Mesenchymal stem cell (in vitro differentiated cells and primary cell): ENCODE measurements around the gene ATOX1.
A peak's percentile ranks its signal among the peaks of the same experiment; 100 is the strongest.

Experiments used
- DNase-seq: peaks from one replicate; pipeline ENCODE4 v3.0.0-alpha.2; 2013
- H2AFZ ChIP-seq: one replicate; pipeline ENCODE4 v1.6.1; 2013; ENCODE audit warnings: low read depth, mild to moderate bottlenecking, control low read depth, inconsistent platforms, low read length, moderate library complexity
- H2AK5ac ChIP-seq: 2 replicates; pipeline ENCODE4 v1.6.1; 2013; ENCODE audit warnings: low read length, moderate library complexity, mild to moderate bottlenecking, inconsistent platforms; ENCODE audit not compliant: severe bottlenecking
- H2BK120ac ChIP-seq: one replicate; pipeline ENCODE4 v1.6.1; 2013; ENCODE audit warnings: low read depth, mild to moderate bottlenecking, inconsistent platforms, low read length, moderate library complexity
- H2BK12ac ChIP-seq, 2 experiments: one replicate each; pipeline ENCODE4 v1.6.1; 2013; ENCODE audit warnings: inconsistent platforms in 2 of 2, low read length in 2 of 2, mild to moderate bottlenecking in 2 of 2, moderate library complexity in 2 of 2, control low read depth in 1 of 2
- H2BK15ac ChIP-seq: one replicate; pipeline ENCODE4 v1.6.1; 2013; ENCODE audit warnings: mild to moderate bottlenecking, low read depth, inconsistent platforms; ENCODE audit not compliant: poor library complexity, severe bottlenecking
- H2BK5ac ChIP-seq: 2 replicates; pipeline ENCODE4 v1.6.1; 2013; ENCODE audit warnings: low read depth, mild to moderate bottlenecking, low read length, control low read depth, inconsistent platforms; ENCODE audit not compliant: poor library complexity, severe bottlenecking
- H3K14ac ChIP-seq, 2 experiments: one replicate each; pipeline ENCODE4 v1.6.1; 2013; ENCODE audit warnings: inconsistent platforms in 2 of 2, low read length in 2 of 2, control low read depth in 1 of 2, mild to moderate bottlenecking in 1 of 2, moderate library complexity in 1 of 2
- H3K18ac ChIP-seq, 2 experiments: one replicate each; pipeline ENCODE4 v1.6.1; 2013; ENCODE audit warnings: inconsistent platforms in 2 of 2, low read length in 2 of 2, control low read depth in 1 of 2, low read depth in 1 of 2, mild to moderate bottlenecking in 1 of 2
- H3K23ac ChIP-seq, 2 experiments: one replicate each; pipeline ENCODE4 v1.6.1; 2013; ENCODE audit warnings: inconsistent platforms in 2 of 2, low read length in 2 of 2, mild to moderate bottlenecking in 2 of 2, moderate library complexity in 2 of 2, control low read depth in 1 of 2
- H3K27ac ChIP-seq: 2 replicates; pipeline ENCODE4 v1.5.1; 2013; ENCODE audit warnings: mild to moderate bottlenecking, moderate library complexity, low read length, control low read depth, inconsistent platforms; ENCODE audit not compliant: poor library complexity, severe bottlenecking
- H3K27me3 ChIP-seq, 2 experiments: 2 replicates each; pipeline versions ENCODE4 v1.6.1 to v1.7.0; 2013; ENCODE audit warnings: low read length in 2 of 2, mild to moderate bottlenecking in 2 of 2, moderate library complexity in 2 of 2, control low read depth in 1 of 2, inconsistent platforms in 1 of 2; ENCODE audit not compliant: control insufficient read depth in 1 of 2, insufficient read depth in 1 of 2
- H3K36me3 ChIP-seq, 2 experiments: 2 replicates each; pipeline versions ENCODE4 v1.6.1 to v1.7.0; 2013; ENCODE audit warnings: low read length in 2 of 2, control low read depth in 1 of 2, inconsistent platforms in 1 of 2, low read depth in 1 of 2, mild to moderate bottlenecking in 1 of 2; ENCODE audit not compliant: insufficient read depth in 2 of 2, control insufficient read depth in 1 of 2
- H3K4ac ChIP-seq, 2 experiments: one replicate each; pipeline ENCODE4 v1.6.1; 2013; ENCODE audit warnings: inconsistent platforms in 2 of 2, low read length in 2 of 2, mild to moderate bottlenecking in 2 of 2, moderate library complexity in 2 of 2, control low read depth in 1 of 2, low read depth in 1 of 2
- H3K4me1 ChIP-seq: 2 replicates; pipeline ENCODE4 v1.6.1; 2013; ENCODE audit warnings: low read depth, low read length, control low read depth; ENCODE audit not compliant: control insufficient read depth, insufficient read depth
- H3K4me2 ChIP-seq: 2 replicates; pipeline ENCODE4 v1.6.1; 2013; ENCODE audit warnings: low read length, mild to moderate bottlenecking, inconsistent platforms; ENCODE audit not compliant: poor library complexity, severe bottlenecking
- H3K4me3 ChIP-seq, 2 experiments: 2 replicates each; pipeline versions ENCODE4 v1.5.1 to v1.7.0; 2013; ENCODE audit warnings: low read length in 2 of 2, mild to moderate bottlenecking in 2 of 2, control low read depth in 1 of 2, low read depth in 1 of 2; ENCODE audit not compliant: insufficient read depth in 1 of 2
- H3K79me1 ChIP-seq: replicated peaks from 2 replicates; pipeline ENCODE4 v1.6.1; 2013; ENCODE audit warnings: mild to moderate bottlenecking, control low read depth, low read length, inconsistent platforms; ENCODE audit not compliant: poor library complexity, severe bottlenecking
- H3K9ac ChIP-seq: 2 replicates; pipeline ENCODE4 v1.7.0; 2013; ENCODE audit warnings: mild to moderate bottlenecking, low read length, moderate library complexity
- H3K9me3 ChIP-seq: 2 replicates; pipeline ENCODE4 v1.7.0; 2013; ENCODE audit warnings: mild to moderate bottlenecking, low read length; ENCODE audit not compliant: control insufficient read depth
- H4K8ac ChIP-seq: one replicate; pipeline ENCODE4 v1.6.1; 2013; ENCODE audit warnings: inconsistent platforms, mild to moderate bottlenecking, low read length, moderate library complexity
- H4K91ac ChIP-seq: one replicate; pipeline ENCODE4 v1.6.1; 2013; ENCODE audit warnings: mild to moderate bottlenecking, low read length, inconsistent platforms
- WGBS: methylation state at CpG from one replicate; pipeline ENCODE4 v1.1.7; 2013; ENCODE audit warnings: mixed read lengths; 5-methylcytosine and 5-hydroxymethylcytosine counted together

Gene ATOX1

DNA sequence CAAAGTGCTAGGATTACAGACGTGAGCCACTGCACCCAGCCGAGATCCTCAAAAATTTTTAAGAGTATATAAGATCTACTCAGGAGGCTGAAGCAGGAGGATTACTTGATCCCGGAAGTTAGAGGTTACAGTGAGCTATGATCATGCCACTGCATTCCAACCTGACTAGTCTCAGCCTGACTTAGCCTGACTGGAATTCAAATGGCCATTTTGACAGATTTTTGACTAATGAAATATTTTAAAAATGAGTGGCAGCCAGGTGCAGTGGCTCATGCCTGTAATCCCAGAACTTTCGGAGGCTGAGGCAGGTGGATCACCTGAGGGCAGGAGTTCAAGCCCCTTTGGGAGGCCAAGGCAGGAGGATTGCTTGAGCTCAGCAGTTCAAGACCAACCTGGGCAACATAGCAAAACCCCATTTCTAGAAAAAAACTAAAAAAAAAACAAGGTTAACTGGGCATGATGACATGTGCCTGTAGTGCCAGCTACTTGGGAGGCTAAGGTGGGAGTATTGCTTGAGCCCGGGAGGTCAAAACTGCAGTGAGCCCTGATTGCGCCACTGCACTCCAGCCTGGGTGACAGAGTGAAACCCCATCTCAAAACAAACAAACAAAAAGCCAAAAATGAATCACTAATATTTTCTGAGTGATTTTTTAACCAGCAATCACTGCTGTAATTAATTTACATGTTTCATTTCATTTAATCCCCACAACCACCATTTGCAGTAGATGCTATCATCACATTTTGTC is 16.6 kb downstream of the ATOX1 start:
- Histone ChIP-seq H3K4me2 (no peak overlapping the region), H4K91ac (no peak overlapping the region), H2BK15ac (no peak overlapping the region), H2BK5ac (peak overlapping the region; percentile 84), H3K9ac (peak overlapping the region; percentile 90), H3K27me3 (no peaks in the 10 kb centered on the region), H3K4ac (peak overlapping the region in 1 of 2 experiments; percentile 83), H2BK120ac (no peak overlapping the region), H2BK12ac (peak overlapping the region; percentile 39 to 61), H3K79me1 (peaks cover 2% of the 10 kb centered on the region), H3K27ac (peak overlapping the region; percentile 100), H2AK5ac (peak overlapping the region; percentile 98), H2AFZ (no peak overlapping the region), H3K4me1 (peaks cover 41% of the 10 kb centered on the region), H3K14ac (no peak overlapping the region), H3K18ac (peak overlapping the region in 1 of 2 experiments; percentile 38), H3K36me3 (peaks cover 10 to 29% of the 10 kb centered on the region in 2 experiments), H4K8ac (peak overlapping the region; percentile 59), H3K4me3 (no peak overlapping the region), H3K23ac (no peak overlapping the region), H3K9me3 (no peaks in the 10 kb centered on the region)
- DNase-seq = peak; percentile 73
- 54% methylated on average over 6 of the region's 6 CpGs for WGBS

DNA sequence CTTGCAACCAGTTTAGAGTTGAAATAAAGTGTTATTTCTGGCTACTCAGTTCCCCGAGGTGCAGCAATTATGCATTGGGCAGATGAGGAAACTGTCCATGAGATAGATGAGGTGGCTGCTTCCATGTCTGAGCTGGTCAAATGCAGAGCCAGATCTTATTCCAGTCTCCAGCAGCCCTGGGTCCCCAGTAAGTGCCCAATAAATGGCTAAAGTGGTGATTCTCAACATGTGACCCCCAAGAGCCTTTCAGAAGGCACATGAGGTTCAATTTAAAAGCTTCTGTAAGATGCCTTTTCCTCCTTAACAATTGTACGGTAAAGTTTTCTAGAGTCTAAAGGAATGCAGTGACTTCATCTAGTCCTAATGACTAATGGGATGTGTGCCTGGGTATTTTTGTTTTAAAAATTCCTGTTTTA is 17.5 kb downstream of the ATOX1 start:
- Histone ChIP-seq H3K36me3 (peaks cover 6 to 25% of the 10 kb centered on the region in 2 experiments), H3K4ac (peak overlapping the region in 1 of 2 experiments; percentile 83), H2BK120ac (no peak overlapping the region), H3K4me1 (peaks cover 35% of the 10 kb centered on the region), H3K23ac (no peak overlapping the region), H2AK5ac (peak overlapping the region; percentile 50), H3K9ac (peak overlapping the region; percentile 90), H3K4me3 (peak overlapping the region in 1 of 2 experiments; percentile 31), H2BK15ac (no peak overlapping the region), H4K91ac (no peak overlapping the region), H3K4me2 (peak overlapping the region; percentile 49), H4K8ac (no peak overlapping the region), H2BK5ac (peak overlapping the region; percentile 68), H3K27me3 (no peaks in the 10 kb centered on the region), H3K27ac (peak overlapping the region; percentile 100), H2BK12ac (peak overlapping the region in 1 of 2 experiments; percentile 12), H3K18ac (peak overlapping the region in 1 of 2 experiments; percentile 79), H3K9me3 (no peaks in the 10 kb centered on the region), H3K79me1 (no peaks in the 10 kb centered on the region), H3K14ac (no peak overlapping the region), H2AFZ (no peak overlapping the region)
- WGBS = 0% methylated on average over 1 of the region's 2 CpGs
- peak; percentile 78 for DNase-seq

DNA sequence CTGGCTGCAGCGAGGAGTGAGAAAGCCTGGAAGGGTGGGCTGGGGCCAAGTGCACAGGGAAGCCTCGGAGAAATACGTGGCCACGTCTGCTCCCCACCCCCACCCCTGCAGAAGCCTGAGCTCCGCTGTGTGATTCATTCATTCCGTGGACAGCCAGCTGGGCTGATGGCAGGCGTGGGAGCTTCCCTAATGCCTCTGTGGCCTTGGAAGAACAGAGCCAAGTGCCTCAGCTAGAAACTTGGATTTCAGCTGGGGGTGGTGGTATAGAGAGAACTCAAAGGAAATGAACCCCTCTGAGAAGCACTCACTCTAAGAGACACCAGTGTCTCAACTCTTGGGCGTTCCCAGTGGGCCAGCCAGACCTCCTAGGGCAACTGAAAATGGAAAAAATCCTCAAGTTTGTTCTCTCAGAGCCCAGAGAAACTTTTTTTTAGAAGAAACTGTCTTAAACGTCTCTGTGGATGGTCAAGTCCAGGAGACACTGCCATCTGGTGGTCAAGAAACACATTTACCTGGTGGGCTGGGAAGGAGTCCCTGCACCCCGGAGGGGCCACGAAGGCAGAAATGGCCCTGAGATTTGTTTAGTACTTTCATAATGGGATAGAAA is 18.0 kb downstream of the ATOX1 start:
- peak; percentile 98 for DNase-seq
- no peaks in the 10 kb centered on the region for H3K9me3 ChIP-seq
- peak overlapping the region; percentile 92 for H4K91ac ChIP-seq
- no peaks in the 10 kb centered on the region for H3K79me1 ChIP-seq
- H3K4me1 ChIP-seq = peaks cover 32% of the 10 kb centered on the region
- peak overlapping the region; percentile 18 for H3K4me2 ChIP-seq
- no peak overlapping the region for H2AFZ ChIP-seq
- peak overlapping the region in 1 of 2 experiments; percentile 45 for H2BK12ac ChIP-seq
- H3K27me3 ChIP-seq = no peaks in the 10 kb centered on the region
- H3K9ac ChIP-seq = peak overlapping the region; percentile 90
- no peak overlapping the region for H3K23ac ChIP-seq
- H3K14ac ChIP-seq = no peak overlapping the region
- WGBS = 2% methylated on average over 11 of the region's 11 CpGs
- peak overlapping the region; percentile 43 for H4K8ac ChIP-seq
- H2BK120ac ChIP-seq = peak overlapping the region; percentile 50
- peak overlapping the region; percentile 100 for H3K27ac ChIP-seq
- H3K18ac ChIP-seq = peak overlapping the region; percentile 88 to 95
- H2AK5ac ChIP-seq = peak overlapping the region; percentile 50
- peak overlapping the region; percentile 95 for H2BK5ac ChIP-seq
- H3K4me3 ChIP-seq = peak overlapping the region in 1 of 2 experiments; percentile 31
- peak overlapping the region; percentile 20 to 83 for H3K4ac ChIP-seq
- peak overlapping the region; percentile 74 for H2BK15ac ChIP-seq
- peaks cover 6 to 20% of the 10 kb centered on the region in 2 experiments for H3K36me3 ChIP-seq

DNA sequence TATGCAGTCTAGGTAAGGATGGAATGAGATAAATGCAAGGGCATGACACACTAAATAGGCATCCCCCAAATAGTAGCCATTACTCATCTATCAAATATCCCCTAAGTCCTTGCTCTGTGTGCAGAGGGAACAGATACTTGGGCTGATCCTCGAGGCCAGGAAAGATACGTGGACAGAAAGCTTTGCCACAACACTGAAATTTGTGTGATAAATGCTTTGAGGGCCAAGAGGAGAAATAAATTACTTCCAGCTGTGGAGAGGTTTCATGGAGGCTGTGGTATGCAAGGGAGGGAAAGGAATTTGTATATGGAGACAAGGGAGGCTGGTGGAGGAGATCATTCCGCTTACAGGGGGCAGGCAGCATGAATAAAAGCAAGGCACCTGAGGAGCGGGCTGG is 18.5 kb downstream of the ATOX1 start:
- Histone ChIP-seq H3K79me1 (no peaks in the 10 kb centered on the region), H2AFZ (no peak overlapping the region), H4K91ac (peak overlapping the region; percentile 92), H3K27me3 (no peaks in the 10 kb centered on the region), H2BK15ac (peak overlapping the region; percentile 74), H3K18ac (peak overlapping the region; percentile 88 to 95), H2BK5ac (peak overlapping the region; percentile 95), H3K4ac (peak overlapping the region in 1 of 2 experiments; percentile 94), H2BK120ac (peak overlapping the region; percentile 50), H3K36me3 (peaks cover 6 to 19% of the 10 kb centered on the region in 2 experiments), H3K9me3 (no peaks in the 10 kb centered on the region), H3K4me2 (peak overlapping the region; percentile 18), H3K4me3 (peak overlapping the region in 1 of 2 experiments; percentile 31), H2BK12ac (peak overlapping the region; percentile 45 to 99), H3K23ac (no peak overlapping the region), H2AK5ac (peak overlapping the region; percentile 100), H3K4me1 (peaks cover 27% of the 10 kb centered on the region), H3K9ac (peak overlapping the region; percentile 90), H3K14ac (no peak overlapping the region), H3K27ac (peak overlapping the region; percentile 100), H4K8ac (peak overlapping the region; percentile 91)
- 0% methylated on average over 4 of the region's 4 CpGs for WGBS
- DNase-seq = peak; percentile 84
